Measurements from ENCODE around the gene ZNF609.

DNA sequence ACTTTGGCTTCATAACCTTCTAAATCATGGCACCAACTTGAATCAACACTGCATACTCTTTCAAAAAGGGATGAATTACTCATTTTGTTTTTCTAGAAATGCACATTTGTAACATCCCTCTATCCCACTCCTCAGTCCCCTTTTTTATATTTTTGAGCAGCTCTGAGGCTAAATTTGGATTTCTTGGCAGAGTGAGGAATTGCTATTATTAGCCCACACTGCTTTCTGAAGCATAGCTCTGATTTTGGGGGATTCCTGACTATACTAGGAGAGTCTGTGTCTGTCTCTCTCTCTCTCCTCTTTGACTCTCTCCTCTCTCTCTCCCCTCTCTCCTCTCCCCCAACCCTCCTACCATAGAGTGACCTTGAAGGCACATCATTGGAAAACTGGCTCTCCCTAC, 238.4 kb downstream of the ZNF609 start:
- TF ChIP-seq CTCF (IDR thresholded peaks at IDR 0.05; ENCODE audit: low read depth, low read length, missing input control), result no peak
- no peak for TF ChIP-seq ZBTB33 (IDR thresholded peaks at IDR 0.05)
- no peak for TF ChIP-seq RAD21 (IDR thresholded peaks at IDR 0.05)
- no peak for TF ChIP-seq EGR1 (IDR thresholded peaks at IDR 0.05; ENCODE audit: low read depth in 2 of 2)
- TF ChIP-seq, protein P1, sequence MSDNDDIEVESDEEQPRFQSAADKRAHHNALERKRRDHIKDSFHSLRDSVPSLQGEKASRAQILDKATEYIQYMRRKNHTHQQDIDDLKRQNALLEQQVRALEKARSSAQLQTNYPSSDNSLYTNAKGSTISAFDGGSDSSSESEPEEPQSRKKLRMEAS (IDR thresholded peaks at IDR 0.05), result no peak
- no peak for TF ChIP-seq SP1 (IDR thresholded peaks at IDR 0.05)
- TF ChIP-seq, protein P2, sequence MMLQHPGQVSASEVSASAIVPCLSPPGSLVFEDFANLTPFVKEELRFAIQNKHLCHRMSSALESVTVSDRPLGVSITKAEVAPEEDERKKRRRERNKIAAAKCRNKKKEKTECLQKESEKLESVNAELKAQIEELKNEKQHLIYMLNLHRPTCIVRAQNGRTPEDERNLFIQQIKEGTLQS (IDR thresholded peaks at IDR 0.05), result no peak
- no peak for TF ChIP-seq GABPA (IDR thresholded peaks at IDR 0.05 in 1 of 2, conservative IDR thresholded peaks at IDR 0.05 in 1 of 2)
- no peak for TF ChIP-seq YY1 (IDR thresholded peaks at IDR 0.05)
- TF ChIP-seq, protein P3, sequence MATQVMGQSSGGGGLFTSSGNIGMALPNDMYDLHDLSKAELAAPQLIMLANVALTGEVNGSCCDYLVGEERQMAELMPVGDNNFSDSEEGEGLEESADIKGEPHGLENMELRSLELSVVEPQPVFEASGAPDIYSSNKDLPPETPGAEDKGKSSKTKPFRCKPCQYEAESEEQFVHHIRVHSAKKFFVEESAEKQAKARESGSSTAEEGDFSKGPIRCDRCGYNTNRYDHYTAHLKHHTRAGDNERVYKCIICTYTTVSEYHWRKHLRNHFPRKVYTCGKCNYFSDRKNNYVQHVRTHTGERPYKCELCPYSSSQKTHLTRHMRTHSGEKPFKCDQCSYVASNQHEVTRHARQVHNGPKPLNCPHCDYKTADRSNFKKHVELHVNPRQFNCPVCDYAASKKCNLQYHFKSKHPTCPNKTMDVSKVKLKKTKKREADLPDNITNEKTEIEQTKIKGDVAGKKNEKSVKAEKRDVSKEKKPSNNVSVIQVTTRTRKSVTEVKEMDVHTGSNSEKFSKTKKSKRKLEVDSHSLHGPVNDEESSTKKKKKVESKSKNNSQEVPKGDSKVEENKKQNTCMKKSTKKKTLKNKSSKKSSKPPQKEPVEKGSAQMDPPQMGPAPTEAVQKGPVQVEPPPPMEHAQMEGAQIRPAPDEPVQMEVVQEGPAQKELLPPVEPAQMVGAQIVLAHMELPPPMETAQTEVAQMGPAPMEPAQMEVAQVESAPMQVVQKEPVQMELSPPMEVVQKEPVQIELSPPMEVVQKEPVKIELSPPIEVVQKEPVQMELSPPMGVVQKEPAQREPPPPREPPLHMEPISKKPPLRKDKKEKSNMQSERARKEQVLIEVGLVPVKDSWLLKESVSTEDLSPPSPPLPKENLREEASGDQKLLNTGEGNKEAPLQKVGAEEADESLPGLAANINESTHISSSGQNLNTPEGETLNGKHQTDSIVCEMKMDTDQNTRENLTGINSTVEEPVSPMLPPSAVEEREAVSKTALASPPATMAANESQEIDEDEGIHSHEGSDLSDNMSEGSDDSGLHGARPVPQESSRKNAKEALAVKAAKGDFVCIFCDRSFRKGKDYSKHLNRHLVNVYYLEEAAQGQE (IDR thresholded peaks at IDR 0.05), result no peak
- TF ChIP-seq JUND (IDR thresholded peaks at IDR 0.05), result no peak
- TF ChIP-seq TAF1 (conservative IDR thresholded peaks at IDR 0.05), result no peak
- no peak for TF ChIP-seq FOXA2 (IDR thresholded peaks at IDR 0.05)
- no peak for TF ChIP-seq FOXA1 (IDR thresholded peaks at IDR 0.05)

Data from liver (tissue), 3 donors.